ENCODE data around the gene SELENOS.

The SELENOS gene

GRCh38 chr15:101242999-101243336, 34.3 kb downstream of the SELENOS start:
- TF ChIP-seq ZNF8 (CRISPR knock-in tag; IDR thresholded peaks at IDR 0.05), result no peak
- TF ChIP-seq ZC3H10 (CRISPR knock-in tag; IDR thresholded peaks at IDR 0.05), result no peak
- TF ChIP-seq CSDC2 (CRISPR knock-in tag; IDR thresholded peaks at IDR 0.05), result no peak
- no peak for TF ChIP-seq ESRRG (CRISPR knock-in tag; IDR thresholded peaks at IDR 0.05)
- TF ChIP-seq TCF4 (CRISPR knock-in tag; IDR thresholded peaks at IDR 0.05; ENCODE audit: borderline replicate concordance), result no peak
- TF ChIP-seq PPARA (CRISPR knock-in tag; IDR thresholded peaks at IDR 0.05; ENCODE audit: borderline replicate concordance), result no peak
- TF ChIP-seq SNAI2 (CRISPR knock-in tag; IDR thresholded peaks at IDR 0.05), result no peak
- TF ChIP-seq CSRNP3 (CRISPR knock-in tag; IDR thresholded peaks at IDR 0.05), result no peak
- no peak; the same call in 2 of the 3 replicates for ATAC-seq

GRCh38 chr15:101242160-101242998, 34.9 kb downstream of the SELENOS start:
- TF ChIP-seq ZNF565 (CRISPR knock-in tag; conservative IDR thresholded peaks at IDR 0.05; ENCODE audit: low read depth) (no peak), BACH2 (CRISPR knock-in tag; IDR thresholded peaks at IDR 0.05; ENCODE audit: borderline replicate concordance) (no peak), SNAI2 (CRISPR knock-in tag; IDR thresholded peaks at IDR 0.05) (no peak), ZNF70 (CRISPR knock-in tag; IDR thresholded peaks at IDR 0.05) (no peak), ZFP30 (CRISPR knock-in tag; IDR thresholded peaks at IDR 0.05) (no peak), ZC3H10 (CRISPR knock-in tag; IDR thresholded peaks at IDR 0.05) (no peak)

GRCh38 chr15:101240358-101240757, 36.9 kb downstream of the SELENOS start:
- no peak for ATAC-seq
- TF ChIP-seq CSRNP3 (CRISPR knock-in tag; IDR thresholded peaks at IDR 0.05) (no peak), CREB5 (CRISPR knock-in tag; IDR thresholded peaks at IDR 0.05; ENCODE audit: low read depth) (no peak), OSR1 (CRISPR knock-in tag; IDR thresholded peaks at IDR 0.05) (no peak), POU6F1 (CRISPR knock-in tag; IDR thresholded peaks at IDR 0.05; ENCODE audit: borderline replicate concordance, low read depth) (no peak), PATZ1 (CRISPR knock-in tag; IDR thresholded peaks at IDR 0.05; ENCODE audit: borderline replicate concordance) (no peak), TCF4 (CRISPR knock-in tag; IDR thresholded peaks at IDR 0.05; ENCODE audit: borderline replicate concordance) (no peak), CSDC2 (CRISPR knock-in tag; IDR thresholded peaks at IDR 0.05) (no peak), SNAI2 (CRISPR knock-in tag; IDR thresholded peaks at IDR 0.05) (no peak), ZNF565 (CRISPR knock-in tag; conservative IDR thresholded peaks at IDR 0.05; ENCODE audit: low read depth) (no peak), ZNF8 (CRISPR knock-in tag; IDR thresholded peaks at IDR 0.05) (no peak), TOX (CRISPR knock-in tag; IDR thresholded peaks at IDR 0.05; ENCODE audit: borderline replicate concordance) (no peak), ESRRG (CRISPR knock-in tag; IDR thresholded peaks at IDR 0.05) (no peak), ARNTL (CRISPR knock-in tag; IDR thresholded peaks at IDR 0.05; ENCODE audit: borderline replicate concordance, low read depth) (no peak), ZC3H10 (CRISPR knock-in tag; IDR thresholded peaks at IDR 0.05) (no peak), GLIS3 (CRISPR knock-in tag; IDR thresholded peaks at IDR 0.05) (no peak), ZNF70 (CRISPR knock-in tag; IDR thresholded peaks at IDR 0.05) (no peak), ZFP3 (CRISPR knock-in tag; IDR thresholded peaks at IDR 0.05) (no peak), BACH2 (CRISPR knock-in tag; IDR thresholded peaks at IDR 0.05; ENCODE audit: borderline replicate concordance) (no peak)

More at GRCh38 chr15:101242160-101242998, 34.9 kb downstream of the SELENOS start:
- ATAC-seq, result peak; percentile 38
